Thyroid gland (tissue), 4 donors: ENCODE measurements around the gene EYS.

Experiments used
- CTCF ChIP-seq, 6 experiments: fragments of 200-600 bp in 3 of 6; fragments of 450-650 bp in 3 of 6; sonication (generic) in 3 of 6; IDR thresholded peaks; one replicate each; pipeline ENCODE4 v1.5.1; 2016 to 2019; ENCODE audit warnings: antibody characterized with exemption in 6 of 6, mild to moderate bottlenecking in 2 of 6, inconsistent platforms in 1 of 6, moderate library complexity in 1 of 6
- POLR2A ChIP-seq, 2 donors: fragments of 450-650 bp; IDR thresholded peaks; one replicate each; pipeline ENCODE4 v1.6.1; 2017; ENCODE audit warnings: antibody characterized with exemption in 2 of 2, mild to moderate bottlenecking in 2 of 2, moderate library complexity in 1 of 2

- no peak for TF ChIP-seq CTCF (IDR thresholded peaks at IDR 0.05)
- TF ChIP-seq POLR2A (IDR thresholded peaks at IDR 0.05): no peak
Measured at GRCh38 chr6:64792534-64792933, 914.5 kb downstream of the EYS start.
